ENCODE results near the gene POLR2E.
A peak's percentile ranks its signal among the peaks of the same experiment; 100 is the strongest.

The POLR2E gene

DNA sequence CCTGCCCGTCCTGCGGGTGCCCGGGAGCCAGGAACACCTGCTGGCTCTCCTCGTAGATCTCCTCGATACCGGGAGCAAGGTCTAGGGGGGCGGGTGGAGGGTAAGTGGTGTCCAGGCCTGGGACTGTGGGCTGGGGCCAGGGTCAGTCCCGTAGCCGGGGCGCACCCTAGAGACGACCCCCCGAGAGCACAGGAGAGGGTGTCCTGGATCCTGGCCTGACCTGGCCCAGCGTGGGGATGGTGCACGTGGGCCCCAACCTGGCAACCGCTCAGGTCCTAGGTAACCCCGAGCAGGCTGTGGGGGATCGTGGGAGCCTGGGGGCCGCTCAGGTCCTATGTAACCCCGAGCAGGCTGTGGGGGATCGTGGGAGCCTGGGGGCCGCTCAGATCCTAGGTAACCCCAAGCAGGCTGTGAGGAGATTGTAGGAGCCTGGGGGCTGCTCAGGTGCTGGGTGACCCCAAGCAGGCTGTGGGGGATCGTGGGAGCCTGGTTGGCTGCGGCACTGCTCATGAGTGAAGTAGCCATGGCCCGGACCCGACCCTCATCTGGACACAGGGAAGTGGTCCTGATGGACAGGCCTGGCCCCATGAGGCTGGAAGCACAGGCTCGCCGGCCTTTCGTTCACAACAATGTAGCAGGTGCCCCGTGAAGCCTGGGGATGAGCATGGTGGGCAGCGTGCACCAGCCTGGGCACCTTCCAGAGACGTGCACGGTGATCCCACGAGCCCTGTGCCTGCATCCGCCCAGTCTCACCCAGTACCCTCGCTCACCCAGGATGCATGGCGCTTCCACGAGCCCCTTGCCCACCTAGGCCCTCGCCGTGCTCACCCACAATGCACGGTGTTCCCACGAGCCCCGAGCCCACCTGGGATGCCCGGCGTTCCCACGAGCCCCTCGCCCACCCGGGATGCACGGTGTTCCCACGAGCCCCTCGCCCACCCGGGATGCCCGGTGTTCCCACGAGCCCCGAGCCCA is 14.8 kb upstream of the POLR2E start:
- DNase-seq: no peak

DNA sequence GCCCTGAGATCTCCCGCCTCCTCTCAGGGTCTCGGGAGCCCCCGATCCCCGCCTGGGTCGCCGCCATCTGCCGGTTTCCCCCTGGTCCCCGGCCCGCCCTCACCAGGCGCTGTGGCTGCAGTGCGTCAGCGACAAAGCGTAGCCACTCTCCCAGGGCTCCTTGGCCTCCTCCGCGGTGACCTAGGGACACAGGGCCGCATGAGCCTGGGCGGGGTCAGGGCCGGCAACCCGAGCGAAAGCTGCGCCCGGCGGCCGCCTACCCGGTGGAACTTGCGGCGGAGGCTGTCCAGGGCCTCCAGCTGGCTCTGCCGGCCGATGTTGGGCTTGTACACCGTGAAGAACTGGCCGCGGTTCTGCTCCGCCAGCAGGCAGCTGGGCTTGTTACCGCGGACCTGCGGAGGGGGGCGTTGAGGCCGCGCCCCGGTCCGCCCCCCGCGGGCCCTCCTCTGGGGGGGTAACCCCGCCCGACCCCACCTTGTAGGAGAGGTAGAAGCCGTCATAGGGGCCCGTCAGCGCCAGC is 13.9 kb upstream of the POLR2E start:
- no peak for DNase-seq

DNA sequence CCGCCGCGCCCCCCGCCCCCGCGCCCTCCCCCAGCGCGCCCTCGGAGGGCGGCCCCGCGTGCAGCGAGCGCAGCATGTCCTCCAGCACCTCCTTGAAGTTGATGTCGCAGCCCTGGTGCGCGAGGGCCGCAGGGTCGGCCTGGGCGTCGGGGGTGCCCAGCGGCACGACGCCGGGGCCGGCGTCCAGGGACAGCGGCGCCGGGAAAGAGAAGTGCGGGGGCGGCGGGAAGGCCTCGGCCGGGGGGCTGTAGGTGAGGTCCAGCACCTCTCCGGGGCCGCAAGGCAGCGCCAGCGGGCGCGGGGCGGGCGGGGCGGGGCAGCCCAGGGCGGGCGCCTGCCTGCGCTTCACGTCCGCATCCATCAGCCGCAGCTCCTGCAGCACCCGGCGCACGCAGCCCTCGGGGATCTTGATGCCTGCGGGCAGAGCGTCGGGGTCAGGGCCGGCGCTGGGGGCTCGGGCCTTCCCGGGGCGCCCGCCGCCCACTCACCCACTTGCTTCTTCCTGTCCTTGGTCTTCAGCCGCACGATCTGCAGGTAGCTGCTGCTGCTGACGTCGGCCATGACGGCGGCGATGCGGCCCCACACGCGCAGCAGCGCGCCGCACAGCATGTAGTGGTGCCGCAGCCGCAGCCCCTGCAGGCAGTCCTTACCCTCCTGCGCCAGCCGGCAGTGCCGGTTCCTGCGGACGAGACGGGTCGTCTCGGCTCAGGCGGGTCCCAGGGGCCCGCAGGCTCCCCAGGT is 13.3 kb upstream of the POLR2E start:
- DNase-seq: no peak

DNA sequence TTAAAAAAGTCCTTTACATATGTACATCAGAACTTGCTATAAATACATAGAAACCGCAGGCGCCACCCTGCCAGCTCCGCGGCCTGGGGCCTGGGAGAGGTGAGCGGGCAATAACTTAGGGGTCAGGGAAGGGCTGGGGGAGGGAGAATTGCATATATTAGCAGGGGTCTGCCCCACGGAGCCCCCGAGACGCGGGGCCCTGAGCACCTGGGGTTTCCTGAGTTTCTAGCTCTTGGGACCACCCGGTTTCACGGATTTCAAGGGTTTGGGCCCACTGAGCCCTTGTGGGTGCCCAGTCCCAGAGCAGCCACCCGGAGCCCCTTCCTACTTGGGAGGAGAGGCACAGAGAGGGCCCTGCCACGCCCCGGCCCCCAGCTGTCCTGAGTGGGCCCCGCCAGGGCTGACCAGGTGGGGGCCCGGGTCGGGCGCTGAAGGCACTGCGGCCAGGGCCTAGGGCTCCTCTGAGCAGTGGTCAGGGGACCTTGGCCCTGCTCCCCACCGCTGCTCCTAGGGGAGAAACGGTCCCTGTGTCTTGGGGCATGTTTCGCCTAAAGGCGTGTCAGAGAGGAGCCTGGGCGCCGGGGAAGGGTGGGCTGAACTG is 12.6 kb upstream of the POLR2E start:
- no peak for DNase-seq

DNA sequence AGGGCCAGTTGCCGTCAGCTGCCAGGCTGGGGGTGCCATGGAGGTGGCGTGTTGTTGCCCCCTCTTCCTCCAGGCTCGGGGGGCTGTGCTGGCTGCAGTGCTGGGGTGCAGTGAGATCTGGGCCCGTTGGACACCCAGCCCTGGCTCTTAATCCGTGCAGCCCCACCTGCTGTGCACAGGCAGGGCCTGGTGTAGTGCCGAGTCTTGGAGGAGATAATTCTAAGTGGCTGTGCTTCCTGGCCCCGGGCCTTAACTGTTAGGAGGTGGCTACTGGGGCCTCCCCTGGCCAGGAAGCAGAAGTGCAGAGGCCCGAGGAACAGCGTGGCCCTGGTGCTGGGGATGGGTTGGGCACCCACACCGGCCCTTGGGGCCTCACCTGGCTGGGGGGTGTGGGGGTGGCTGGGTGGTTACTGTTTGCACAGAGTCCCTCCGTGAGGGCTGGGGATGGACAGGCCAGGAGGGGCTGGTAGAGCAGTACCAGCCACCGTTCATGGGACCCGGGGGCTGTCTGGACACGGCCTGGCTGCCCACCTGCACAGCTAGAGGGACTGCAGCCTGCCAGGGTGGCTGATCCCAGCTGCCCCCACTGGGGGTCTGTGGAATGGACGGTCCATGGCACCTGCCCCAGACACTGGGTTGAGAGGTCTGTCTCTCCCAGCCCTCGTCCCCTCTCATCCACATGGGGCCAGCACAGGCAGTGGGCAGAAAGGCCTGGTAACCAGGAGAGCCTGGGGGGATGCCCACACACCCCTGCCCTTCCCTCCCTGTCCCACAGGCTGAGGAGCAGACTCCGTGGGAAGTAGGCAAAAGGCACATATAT is 11.9 kb upstream of the POLR2E start:
- DNase-seq: no peak

DNA sequence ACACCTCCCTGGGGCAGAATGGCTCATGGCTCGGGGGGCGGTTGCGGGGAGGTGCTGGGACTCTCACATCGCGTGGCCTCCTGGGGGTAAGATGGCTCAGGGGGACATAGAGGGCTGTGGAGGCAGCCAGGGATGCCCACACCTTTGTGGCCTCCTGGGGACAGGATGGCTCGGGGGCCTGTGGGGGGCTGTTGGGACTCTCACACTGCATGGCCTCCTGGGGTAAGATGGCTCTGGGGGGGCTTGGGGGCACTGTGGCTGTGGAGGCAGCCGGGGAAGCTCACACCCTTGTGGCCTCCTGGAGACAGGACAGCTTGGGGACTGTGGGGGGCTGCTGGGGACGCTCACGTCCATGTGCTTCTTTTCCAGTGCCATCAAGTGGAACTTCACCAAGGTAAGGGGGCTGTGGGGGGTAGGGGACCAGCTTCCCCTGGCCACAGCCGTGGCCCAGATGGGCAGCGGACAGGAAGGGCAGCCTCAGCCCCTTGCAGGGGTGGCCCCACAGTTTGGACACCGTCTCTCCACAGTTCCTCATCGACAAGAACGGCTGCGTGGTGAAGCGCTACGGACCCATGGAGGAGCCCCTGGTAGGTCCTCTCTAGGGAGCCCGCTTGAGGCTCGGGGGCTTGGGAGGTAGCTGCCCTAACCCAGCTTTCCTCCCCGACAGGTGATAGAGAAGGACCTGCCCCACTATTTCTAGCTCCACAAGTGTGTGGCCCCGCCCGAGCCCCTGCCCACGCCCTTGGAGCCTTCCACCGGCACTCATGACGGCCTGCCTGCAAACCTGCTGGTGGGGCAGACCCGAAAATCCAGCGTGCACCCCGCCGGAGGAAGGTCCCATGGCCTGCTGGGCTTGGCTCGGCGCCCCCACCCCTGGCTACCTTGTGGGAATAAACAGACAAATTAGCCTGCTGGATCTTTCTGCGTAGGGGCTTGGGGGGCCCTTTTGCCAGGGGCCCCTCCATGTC is 11.0 kb upstream of the POLR2E start:
- DNase-seq: no peak

DNA sequence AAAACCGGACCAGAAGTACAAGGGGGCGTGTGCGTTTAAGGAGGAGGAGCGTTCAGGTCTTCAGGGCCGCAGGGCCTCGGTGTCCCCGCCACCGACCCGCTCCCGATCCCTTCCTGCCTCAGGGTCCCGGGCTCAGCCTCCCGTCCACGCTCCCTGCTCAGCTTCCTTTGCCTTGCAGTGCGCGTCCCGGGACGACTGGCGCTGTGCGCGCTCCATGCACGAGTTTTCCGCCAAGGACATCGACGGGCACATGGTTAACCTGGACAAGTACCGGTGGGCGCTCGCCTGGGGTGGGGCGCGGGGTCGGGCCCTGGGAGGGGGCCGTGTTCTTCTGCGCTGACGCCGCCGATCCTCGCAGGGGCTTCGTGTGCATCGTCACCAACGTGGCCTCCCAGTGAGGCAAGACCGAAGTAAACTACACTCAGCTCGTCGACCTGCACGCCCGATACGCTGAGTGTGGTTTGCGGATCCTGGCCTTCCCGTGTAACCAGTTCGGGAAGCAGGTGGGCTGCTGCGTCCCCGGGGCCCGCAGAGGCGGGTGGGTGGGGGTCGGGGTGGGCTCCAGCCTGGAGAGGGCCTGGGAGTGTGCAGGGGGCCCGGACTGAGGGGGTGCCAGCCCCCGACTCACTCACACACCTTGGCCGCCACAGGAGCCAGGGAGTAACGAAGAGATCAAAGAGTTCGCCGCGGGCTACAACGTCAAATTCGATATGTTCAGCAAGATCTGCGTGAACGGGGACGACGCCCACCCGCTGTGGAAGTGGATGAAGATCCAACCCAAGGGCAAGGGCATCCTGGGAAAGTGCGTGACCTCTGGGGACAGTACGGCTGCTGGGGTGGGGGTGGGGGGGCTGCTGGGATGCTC is 10.1 kb upstream of the POLR2E start:
- no peak for DNase-seq

DNA sequence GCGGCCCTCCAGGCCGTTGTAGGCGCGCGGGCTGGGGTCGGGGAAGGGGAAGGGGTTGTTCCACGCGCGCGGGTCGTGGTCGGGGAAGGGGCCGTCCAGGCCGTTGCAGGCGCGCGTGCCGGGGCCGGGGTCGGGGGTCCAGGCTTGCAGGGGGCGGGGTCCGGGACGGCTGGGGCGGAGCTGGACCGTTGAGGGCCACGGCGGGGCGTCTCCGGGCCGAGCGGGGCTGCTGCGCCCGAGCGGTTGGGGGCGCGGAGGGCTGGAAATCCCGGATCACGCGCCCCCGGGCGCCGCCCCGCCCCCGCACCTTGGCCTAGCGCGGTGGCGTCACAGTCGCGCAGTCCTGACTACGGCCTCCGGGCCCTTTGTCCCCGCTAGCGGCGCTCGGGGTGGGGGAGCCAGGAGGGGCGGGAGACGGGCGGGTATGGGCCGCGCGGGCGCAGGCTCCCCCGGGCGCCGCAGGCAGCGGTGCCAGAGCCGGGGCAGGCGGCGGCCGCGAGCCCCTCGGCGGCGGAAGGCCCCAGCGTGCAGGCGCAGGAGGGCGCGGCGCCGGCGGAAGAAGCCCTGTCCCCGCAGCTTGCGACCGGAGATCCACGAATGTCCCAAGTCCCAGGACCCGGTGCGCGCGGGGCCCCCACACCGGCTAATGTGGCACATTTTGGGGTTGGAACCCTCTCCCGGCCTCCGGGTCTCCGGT is 9.3 kb upstream of the POLR2E start:
- peak; percentile 69 for DNase-seq

DNA sequence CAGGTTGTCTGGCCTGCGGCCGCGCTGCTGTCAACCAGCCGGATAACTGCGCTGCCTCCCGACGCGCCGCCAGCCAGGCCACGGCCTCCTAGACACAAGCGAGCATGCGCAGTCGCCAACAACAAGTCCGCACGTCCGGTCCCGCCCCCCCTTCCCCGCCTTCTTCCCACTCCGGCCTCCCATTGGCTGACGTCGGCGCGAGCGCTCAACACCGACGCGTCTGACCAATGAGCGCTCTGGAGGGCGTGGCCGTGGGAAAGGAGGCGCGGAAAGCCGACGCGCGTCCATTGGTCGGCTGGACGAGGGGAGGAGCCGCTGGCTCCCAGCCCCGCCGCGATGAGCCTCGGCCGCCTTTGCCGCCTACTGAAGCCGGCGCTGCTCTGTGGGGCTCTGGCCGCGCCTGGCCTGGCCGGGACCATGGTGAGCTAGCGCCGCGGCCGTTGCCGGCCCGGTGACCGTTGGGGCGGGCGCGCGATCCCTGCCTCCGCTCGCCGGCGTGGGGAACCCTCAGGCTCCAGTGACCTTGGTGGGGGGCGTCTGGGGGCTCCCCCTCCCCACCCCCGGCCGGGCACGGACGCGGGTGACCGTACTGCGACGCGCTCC is 8.6 kb upstream of the POLR2E start, which contains the start of gene GPX4:
Gene GPX4 (plus strand): TSS at position 287 of the 603 bp plus-strand sequence. CDS start 50 bp downstream, at position 337.
- DNase-seq: peak; percentile 99

DNA sequence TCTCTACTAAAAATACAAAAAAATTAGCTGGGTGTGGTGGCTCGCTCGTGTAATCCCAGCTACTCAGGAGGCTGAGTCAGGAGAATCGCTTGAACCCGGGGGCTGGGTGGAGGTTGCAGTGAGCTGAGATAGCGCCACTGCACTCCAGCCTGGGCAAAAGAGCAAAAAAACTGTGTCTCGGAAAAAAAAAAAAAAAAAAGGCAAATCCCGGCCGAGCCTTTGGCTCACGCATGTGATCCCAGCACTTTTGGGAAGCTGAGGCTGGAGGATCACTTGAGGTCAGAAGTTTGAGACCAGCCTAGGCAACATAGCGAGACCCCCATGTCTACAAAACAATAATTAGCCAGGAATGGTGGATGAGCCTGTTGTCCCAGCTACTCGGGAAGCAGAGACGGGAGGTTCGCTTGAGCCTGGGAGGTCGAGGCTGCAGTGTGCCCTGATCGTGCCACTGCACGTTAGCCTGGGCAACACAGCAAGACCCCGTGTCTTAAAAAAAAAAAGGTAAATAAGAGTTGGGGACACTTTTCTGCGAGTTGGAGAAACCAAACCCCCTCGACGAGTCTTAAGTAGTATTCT is 8.0 kb upstream of the POLR2E start:
- DNase-seq: no peak

DNA sequence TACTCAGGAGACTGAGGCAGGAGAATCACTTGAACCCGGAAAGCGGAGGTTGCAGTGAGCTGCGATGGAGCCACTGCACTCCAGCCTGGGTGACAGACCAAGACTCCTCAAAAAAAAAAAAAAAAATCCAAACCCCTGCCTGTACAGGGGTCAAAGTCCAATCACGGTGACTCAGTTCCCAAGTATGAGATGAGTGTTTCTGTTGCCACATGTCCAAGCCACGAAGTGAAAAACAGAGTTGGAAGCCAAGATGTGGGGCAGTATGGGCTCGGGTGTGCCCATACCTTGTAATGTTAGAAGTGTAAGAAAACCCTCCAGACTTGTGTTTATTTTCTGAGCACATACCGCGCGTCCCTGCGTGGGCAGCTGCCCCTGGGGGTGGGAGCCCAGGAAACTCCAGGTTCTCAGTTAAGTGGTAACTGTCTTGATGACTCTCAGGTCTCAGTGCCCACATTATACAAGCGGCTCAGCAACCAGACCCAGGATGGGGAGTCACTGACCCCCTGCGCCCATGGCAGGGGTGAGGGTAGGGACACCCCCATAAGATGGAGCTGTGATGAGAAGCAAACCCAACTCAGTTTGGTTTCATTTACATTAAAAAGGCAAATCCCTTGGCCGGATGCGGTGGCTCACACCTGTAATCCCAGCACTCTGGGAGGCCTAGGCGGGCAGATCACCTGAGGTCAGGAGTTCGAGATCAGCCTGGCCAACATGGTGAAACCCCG is 7.4 kb upstream of the POLR2E start:
- DNase-seq: no peak

DNA sequence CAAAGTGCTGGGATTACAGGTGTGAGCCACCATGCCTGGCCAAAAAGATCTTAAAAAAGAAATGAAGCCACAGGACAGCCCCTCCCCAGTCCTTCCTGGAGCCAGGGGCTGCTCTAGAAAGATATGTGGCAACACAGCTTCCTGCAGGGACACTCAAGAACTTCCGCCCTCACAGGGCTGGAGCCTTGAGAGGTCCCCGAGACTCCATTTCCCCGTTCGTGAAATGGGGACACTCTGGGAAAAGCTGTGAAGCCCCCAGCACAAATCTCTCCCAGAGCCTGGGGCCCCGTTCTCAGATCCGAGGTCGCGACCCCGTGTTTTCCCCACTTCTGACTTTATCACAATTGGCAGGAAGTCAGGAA is 6.1 kb upstream of the POLR2E start:
- no peak for DNase-seq

DNA sequence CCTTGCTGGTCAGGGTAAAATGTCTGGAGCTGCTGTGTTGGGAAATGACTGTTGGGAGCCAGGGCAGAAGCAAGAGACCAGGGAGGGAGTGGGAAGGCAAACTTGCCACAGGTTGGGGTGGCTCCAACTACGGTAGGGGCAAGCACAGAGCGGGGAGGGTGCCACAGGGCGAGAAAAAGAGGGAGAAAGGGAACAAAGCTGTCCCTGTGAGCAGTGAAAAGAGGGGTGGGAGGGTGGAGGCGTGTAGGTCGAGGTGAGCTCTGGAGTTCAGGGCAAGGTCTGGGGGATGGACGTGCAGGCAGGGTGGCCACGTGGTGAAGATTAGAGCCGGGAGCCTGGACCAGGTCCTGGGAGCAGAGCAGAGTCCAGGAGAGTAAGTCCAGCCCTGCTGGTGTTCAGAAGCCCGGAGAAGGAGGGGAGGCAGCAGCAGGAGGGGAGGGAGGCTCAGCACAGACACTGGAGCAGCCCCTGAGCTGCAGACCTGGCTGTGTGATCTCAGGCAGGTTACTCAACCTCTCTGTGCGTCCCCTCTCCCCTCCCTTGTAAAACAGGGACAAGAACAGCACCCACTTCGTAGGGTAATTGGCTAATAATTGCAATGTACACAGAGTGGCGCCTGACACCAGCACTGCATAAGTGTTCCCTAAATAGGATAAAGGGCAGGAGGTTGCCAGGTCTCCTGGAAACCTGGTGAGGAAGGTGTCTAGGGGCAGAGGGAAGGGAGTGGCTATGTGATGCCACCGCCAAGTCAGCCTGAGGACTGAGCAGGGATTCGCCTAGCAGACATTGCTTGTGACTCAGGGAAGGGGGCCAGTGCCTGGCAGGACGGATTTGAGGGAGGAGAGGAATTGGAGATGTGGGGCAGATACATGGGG is 3.2 kb upstream of the POLR2E start:
- peak; percentile 93 for DNase-seq

DNA sequence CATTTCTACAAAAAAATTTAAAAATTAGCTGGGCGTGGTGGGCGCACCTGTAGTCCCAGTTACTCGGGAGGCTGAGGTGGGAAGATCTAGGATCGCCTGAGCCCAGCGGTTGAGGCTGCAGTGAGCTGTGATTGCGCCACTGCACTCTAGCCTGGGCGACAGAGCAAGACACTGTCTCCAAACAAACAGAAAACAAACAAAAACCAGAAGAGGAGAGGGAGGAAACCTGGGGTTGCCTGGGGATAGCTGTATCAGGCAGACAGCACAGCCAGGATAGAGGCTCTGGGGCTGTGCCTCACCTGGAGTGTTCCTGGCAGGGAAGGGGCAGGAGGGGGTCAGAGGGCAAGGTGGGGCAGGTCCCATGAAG is 2.6 kb upstream of the POLR2E start:
- DNase-seq: peak; percentile 69

DNA sequence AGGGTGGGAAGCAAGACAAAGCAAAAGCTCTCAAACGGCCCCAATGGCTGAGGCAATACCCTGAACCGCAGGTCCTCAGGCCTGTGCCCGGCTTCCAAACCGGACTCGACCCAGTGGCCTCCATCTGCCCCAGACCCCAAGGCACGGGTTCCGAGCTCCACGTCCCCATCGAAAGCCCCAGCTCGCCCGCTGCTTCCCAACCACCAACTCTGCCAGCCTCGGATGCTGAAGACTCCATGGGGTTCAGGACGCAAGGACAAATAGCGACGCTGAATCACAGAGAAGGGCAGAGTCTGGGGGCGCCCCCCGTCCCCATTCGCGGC is 559 bp downstream of the POLR2E start:
- no peak for DNase-seq

DNA sequence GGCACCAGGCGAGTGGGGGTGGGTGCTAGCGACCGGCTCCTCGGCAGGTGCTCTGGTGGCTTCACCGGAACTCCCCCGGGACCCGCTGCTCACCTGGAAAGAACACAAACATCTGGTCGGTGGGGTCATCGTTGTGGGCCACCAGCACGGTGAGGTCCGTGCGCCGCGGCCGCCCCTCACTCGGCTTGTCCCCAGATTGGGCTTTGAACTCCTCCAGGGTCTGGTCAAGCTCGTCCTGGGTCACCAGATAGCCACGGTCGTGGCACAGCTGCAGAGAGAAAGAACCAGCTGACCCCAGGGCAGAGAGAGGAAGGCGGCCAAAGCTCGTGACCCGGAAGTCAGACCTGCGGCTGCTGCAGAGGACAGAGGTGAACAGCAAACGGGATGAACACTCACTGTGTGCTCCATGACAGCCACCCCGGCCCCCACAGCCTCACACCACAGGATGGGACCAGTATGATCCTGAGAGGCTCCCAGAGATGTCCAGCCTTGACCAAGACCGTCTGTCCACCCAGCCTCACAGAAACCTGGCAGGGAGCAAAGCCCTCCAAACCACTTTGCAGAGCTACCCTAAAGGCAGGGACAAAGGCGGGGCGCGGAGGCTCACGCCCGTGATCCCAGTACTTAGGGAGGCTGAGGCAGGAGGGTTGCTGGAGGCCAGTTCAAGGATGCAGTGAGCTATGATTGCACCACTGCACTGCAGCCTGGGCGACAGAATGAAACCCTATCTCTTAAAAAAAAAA is 1.2 kb downstream of the POLR2E start:
- no peak for DNase-seq

DNA sequence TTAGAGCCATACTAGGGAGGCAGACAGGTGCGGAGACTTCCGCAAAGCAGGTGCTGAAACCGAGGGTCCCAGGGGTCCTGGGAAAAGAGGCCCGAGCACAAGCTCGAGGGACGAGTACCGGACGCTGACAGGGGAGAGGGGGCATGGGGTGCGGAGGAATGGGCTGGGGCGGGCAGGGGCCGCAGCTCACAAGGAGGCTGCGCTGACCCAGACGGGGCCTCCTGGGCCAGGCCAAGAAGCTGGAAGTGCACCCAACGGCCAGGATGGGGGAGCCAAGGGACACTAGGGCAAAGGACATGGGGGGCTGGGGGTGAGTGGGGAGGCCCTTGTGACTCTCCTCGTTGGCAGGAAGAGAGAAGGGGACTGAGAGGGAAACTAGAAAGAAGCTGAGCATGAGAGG is 1.8 kb downstream of the POLR2E start:
- no peak for DNase-seq

Data from NCI-H774 (cell line).